Fibroblast of mammary gland (primary cell): ENCODE data around the gene RFX2.

Source experiments
- DNase-seq: peaks from one replicate; pipeline ENCODE4 v3.0.0-alpha.2; 2010; ENCODE audit warnings: low read depth
- H3K4me3 ChIP-seq: 2 replicates; pipeline ENCODE4 v1.5.1; 2011; ENCODE audit warnings: low read depth, mild to moderate bottlenecking, low read length, moderate library complexity; ENCODE audit not compliant: control insufficient read depth
- TF ChIP-seq, protein P1 (sequence below): conservative IDR thresholded peaks from 2 replicates; pipeline ENCODE4 v1.5.1; 2011; ENCODE audit warnings: low read depth, low read length, inconsistent platforms; ENCODE audit not compliant: control insufficient read depth, insufficient read depth

Gene RFX2

DNA sequence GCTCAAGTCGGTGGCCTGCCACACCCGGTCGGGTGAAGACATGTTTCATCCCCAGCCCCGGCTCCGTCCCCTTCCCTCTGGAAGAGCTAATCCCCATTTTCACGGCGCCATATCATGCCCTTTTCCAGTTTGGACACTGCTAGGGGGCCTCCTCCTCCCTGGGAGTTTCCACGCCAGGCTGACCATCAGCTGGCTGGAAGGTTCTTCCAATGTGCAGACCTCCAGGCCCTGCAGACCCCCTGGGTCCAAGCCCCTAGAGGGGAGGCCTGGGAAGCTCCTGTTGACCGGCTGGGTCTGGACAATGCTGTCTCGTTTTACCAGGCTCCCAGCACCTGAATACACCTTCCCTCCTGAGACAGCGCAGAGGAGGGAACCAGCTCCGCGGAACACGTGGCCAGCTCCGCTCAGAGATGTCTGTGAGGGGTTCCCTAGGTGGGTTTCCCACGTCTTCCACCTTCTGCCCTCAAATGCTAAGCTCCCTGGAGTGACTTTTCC lies 87.7 kb downstream of the RFX2 start:
- TF ChIP-seq, protein P1, sequence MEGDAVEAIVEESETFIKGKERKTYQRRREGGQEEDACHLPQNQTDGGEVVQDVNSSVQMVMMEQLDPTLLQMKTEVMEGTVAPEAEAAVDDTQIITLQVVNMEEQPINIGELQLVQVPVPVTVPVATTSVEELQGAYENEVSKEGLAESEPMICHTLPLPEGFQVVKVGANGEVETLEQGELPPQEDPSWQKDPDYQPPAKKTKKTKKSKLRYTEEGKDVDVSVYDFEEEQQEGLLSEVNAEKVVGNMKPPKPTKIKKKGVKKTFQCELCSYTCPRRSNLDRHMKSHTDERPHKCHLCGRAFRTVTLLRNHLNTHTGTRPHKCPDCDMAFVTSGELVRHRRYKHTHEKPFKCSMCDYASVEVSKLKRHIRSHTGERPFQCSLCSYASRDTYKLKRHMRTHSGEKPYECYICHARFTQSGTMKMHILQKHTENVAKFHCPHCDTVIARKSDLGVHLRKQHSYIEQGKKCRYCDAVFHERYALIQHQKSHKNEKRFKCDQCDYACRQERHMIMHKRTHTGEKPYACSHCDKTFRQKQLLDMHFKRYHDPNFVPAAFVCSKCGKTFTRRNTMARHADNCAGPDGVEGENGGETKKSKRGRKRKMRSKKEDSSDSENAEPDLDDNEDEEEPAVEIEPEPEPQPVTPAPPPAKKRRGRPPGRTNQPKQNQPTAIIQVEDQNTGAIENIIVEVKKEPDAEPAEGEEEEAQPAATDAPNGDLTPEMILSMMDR: no peak
- H3K4me3 ChIP-seq: no peak overlapping the region
- no peak for DNase-seq

DNA sequence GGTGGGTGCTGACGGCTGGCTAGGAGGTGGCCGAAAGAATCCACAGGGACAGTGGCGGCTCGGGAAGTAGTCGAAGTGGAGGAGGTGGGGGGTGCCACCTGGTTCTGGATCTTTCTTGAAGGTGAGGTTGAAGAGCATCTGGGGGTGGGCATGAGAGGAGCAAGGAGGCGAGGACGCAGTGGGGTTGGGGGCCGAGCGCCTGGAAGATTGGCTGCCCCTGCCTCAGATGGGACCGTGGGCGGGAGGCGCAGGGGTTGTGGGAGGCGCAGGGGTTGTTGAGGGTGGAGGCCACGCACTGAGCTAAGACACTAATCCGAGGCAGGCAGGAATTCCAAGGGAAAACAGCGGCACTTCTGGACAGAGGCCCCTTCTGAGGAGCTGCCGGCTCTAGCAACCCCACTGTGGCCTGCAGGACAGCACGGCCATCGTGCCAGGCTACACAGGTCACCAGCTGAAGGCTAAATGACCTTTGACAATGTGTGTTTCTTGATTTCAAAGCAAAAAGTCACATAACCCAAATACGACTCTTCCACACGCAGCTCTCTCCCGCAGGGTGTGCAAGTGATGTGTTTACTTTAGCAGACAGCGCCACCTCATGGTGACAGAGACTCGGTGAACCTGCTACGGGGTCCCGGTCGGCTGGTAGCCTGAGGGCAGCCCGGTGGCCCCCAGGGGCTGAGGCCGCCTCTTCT lies 88.3 kb downstream of the RFX2 start:
- TF ChIP-seq, protein P1: peak; percentile 67
- peak; percentile 78 for DNase-seq
- H3K4me3 ChIP-seq: no peak overlapping the region

DNA sequence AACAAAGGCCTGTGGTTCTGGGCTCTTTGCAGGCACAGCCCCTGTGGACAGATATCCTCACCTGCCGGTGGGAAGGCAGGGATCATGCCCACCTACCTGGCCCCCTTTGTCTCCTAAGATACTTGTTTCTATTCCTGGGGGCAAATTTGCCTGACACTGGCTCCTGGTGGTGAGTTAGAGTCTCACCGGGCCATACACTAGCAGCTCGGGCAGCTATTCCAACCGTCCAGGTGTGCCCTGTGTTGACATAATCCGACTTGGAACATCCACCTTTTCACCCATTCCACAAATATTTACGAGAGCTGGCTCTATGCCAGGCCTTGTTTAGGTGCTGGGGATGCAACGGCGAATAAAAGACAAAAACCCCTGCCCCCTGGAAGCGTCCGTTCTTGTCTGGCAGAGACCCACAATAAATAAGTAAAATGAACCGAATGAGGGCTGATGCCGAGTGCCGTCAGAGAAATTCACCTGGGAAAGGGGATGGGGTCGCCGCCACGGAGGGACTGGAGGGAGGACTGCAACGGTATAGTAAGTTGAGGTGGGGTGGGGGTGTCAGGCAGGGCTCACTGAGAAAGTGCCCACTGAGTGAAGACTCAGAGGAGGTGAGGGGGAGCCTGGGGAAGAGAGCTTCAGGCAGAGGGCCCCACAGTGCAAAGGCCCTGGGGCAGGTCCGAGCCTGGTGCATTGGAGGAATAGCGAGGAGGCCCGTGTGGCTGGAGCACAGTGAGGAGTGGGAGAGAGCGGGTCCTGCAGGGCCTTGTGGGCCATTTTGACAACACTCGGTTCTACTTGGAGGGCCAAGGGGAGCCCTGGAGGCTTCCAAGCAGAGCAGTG lies 89.1 kb downstream of the RFX2 start:
- DNase-seq: no peak
- TF ChIP-seq, protein P1: no peak
- H3K4me3 ChIP-seq: no peak overlapping the region

DNA sequence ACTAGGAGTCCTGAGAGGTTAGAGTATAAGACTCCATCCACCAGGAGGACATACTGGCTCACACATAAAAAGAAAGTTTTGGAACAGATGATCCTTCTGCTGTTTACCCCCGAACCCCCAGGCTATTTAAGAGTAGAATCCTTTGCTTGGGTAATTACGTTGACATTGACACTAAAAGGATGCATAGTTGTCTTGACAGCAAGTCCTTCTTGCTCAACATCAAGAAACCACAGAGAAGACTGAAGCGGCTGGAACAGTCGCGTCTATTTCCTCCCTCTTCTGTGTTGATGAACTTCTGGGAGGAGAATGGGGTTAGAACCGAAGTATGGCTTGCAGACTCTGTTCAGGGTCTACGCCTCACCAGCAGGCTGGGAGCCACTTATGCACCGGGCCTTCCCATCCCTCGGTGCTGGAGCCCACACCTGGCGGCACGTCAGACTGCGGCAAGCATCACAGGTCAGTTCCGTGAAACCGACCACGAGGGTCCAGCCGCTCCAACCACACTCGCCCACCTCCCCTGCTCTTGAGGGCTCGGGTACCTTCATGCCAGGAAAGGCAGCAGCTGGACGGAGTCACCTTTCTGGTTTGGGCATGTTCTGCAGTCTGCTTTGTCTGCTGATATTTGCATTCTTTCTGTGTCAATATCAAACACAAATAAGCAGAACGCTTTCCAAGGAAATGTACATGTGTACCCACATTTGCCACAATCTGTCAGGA lies 90.0 kb downstream of the RFX2 start:
- no peak for DNase-seq
- TF ChIP-seq, protein P1: no peak
- no peak overlapping the region for H3K4me3 ChIP-seq

DNA sequence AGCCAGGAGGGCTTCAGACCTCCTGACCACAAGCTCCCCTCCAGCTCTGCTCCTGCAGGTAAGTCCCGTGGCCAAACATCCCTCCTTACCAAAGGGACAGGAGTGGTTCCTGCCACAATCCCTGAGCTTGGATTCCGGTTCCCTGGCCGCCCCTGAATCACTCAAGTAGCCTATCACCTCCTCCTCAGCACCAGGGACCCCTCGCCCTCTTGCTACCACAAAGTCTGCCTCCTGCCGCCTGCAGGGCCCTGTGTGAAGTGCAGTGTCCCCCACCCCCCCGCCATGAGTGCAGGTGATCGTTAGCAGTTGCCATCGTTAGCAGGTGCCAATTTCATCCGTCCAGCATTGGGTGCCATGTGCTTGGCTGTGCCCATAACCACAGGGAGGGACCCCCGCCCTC lies 91.5 kb downstream of the RFX2 start:
- no peak for DNase-seq
- TF ChIP-seq, protein P1: peak; percentile 6
- no peak overlapping the region for H3K4me3 ChIP-seq

DNA sequence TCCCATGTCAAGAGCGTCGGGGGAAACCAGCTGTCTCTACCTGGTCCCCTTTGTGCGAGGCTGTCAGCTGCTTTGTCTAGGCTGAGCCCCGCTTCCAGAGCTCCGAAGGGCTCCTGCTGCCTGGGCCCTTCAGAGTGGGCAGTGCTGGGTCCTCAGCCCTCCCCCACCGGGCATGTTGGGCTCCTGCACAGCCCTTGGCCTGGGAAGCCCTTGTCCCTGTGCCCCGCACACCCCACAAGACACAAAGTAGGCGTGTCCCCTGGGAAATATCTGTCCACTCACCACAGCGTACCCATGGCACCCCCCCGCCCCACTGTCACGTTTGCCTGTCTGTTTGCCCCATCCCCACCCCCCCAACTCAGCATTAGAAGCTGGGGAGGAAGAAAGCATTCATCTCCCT lies 92.7 kb downstream of the RFX2 start:
- H3K4me3 ChIP-seq: no peak overlapping the region
- TF ChIP-seq, protein P1: no peak
- no peak for DNase-seq
